HG02588 (cell line): ENCODE data around the gene DECR2.
A peak's percentile ranks its signal among the peaks of the same experiment; 100 is the strongest.
"Not testable (repeated sequence)": the region's sequence is repeated elsewhere in the genome, so short reads cannot be mapped to it uniquely, and the experiment has no call there.

Source experiments
- ATAC-seq: cut with Tn5 transposase; IDR thresholded peaks from one replicate; pipeline ENCODE4 v1.9.1; 2021; ENCODE audit warnings: mild to moderate bottlenecking, moderate library complexity; ENCODE audit not compliant: unreplicated experiment

DECR2 gene

GRCh38 chr16:401468-402348, at the start of gene DECR2:
TSS of gene DECR2 (plus strand) at chr16:401885. CDS start at chr16:401964, 79 bp downstream.
- peak; percentile 51 for ATAC-seq

GRCh38 chr16:352547-353403, 48.9 kb upstream of the DECR2 start, which contains the start of gene AXIN1:
TSS of gene AXIN1 (minus strand) at chr16:352723. CDS start at chr16:347025, 5,698 bp downstream.
- peak; percentile 56 for ATAC-seq

GRCh38 chr16:353404-354290, 48.0 kb upstream of the DECR2 start:
- ATAC-seq: peak; percentile 9

GRCh38 chr16:354291-354881, 47.3 kb upstream of the DECR2 start:
- ATAC-seq: no peak

GRCh38 chr16:354971-355461, 46.7 kb upstream of the DECR2 start:
- ATAC-seq: no peak

GRCh38 chr16:356741-357140, 44.9 kb upstream of the DECR2 start:
- ATAC-seq: no peak

- ATAC-seq: no peak
Observed at GRCh38 chr16:359067-359763, 42.5 kb upstream of the DECR2 start.

GRCh38 chr16:359871-360697, 41.6 kb upstream of the DECR2 start:
- ATAC-seq: no peak

- no peak for ATAC-seq
Observed at GRCh38 chr16:360698-361336, 40.9 kb upstream of the DECR2 start.

GRCh38 chr16:361341-361871, 40.3 kb upstream of the DECR2 start:
- no peak for ATAC-seq

- no peak for ATAC-seq
Observed at GRCh38 chr16:361872-362701, 39.6 kb upstream of the DECR2 start.

GRCh38 chr16:362702-362999, 39.0 kb upstream of the DECR2 start:
- not testable (repeated sequence) for ATAC-seq

- no peak for ATAC-seq
Observed at GRCh38 chr16:363110-363765, 38.4 kb upstream of the DECR2 start.

- no peak for ATAC-seq
Observed at GRCh38 chr16:363766-364490, 37.8 kb upstream of the DECR2 start.

- no peak for ATAC-seq
Observed at GRCh38 chr16:364595-365491, 36.8 kb upstream of the DECR2 start.
